Endothelial cell of umbilical vein (primary cell): ENCODE data around the gene BMP8A. TPM values are rescaled to one million over a fixed set of nuclear protein-coding genes. Genes with fewer than 3 reads are reported as not detected.

Source experiments
- BruUV-seq: library from RNA; stranded (reverse); fragments of 400-500 nt; replicated peaks from 2 replicates; lab custom pipeline; 2021; lab: Mats Ljungman, UMichigan
- CTCF ChIA-PET: fragments of 300-600, 350-600 bp; sonication (Branson Sonifier 250); formaldehyde crosslinking; loops from one replicate; lab custom pipeline; 2021; ENCODE audit warnings: antibody characterized with exemption, inconsistent platforms; lab: Charles Lee
- POLR2A ChIA-PET: fragments of 300-600, 350-600 bp; sonication (Branson Sonifier 250); formaldehyde crosslinking; loops from one replicate; lab custom pipeline; 2021; ENCODE audit warnings: antibody characterized with exemption, inconsistent platforms; lab: Charles Lee
- DNase-seq: peaks from one replicate; pipeline ENCODE4 v3.0.0-alpha.2; 2011; ENCODE audit warnings: low read depth, low spot score
- FAIRE-seq: peaks from 2 replicates; lab custom pipeline; 2011; peaks lifted over from hg19 to GRCh38; lab: Jason Lieb, UNC
- H2AFZ ChIP-seq: 2 replicates; pipeline ENCODE4 v1.6.0; 2012; ENCODE audit warnings: low read depth, low read length, control low read depth, inconsistent platforms
- H3K27ac ChIP-seq: 2 replicates; pipeline ENCODE4 v1.5.1; 2011; ENCODE audit warnings: low read depth, mild to moderate bottlenecking, control low read depth, low read length, moderate library complexity; ENCODE audit not compliant: insufficient read depth
- H3K27me3 ChIP-seq, 2 experiments: 2 replicates each; pipeline versions ENCODE4 v1.6.0 to v1.6.1; 2011; ENCODE audit warnings: low read length in 2 of 2, mixed read lengths in 1 of 2; ENCODE audit not compliant: control insufficient read depth in 2 of 2, insufficient read depth in 2 of 2
- H3K36me3 ChIP-seq, 2 experiments: 2 replicates in 1 of 2; 3 replicates in 1 of 2; pipeline ENCODE4 v1.5.1; 2011; ENCODE audit warnings: low read length in 2 of 2, mild to moderate bottlenecking in 1 of 2, moderate library complexity in 1 of 2; ENCODE audit not compliant: control insufficient read depth in 2 of 2, insufficient read depth in 2 of 2; ENCODE audit errors: extremely low read depth in 1 of 2
- H3K4me1 ChIP-seq: 3 replicates; pipeline ENCODE4 v1.5.1; 2011; ENCODE audit warnings: mild to moderate bottlenecking, low read length; ENCODE audit not compliant: control insufficient read depth, insufficient read depth; ENCODE audit errors: extremely low read depth
- H3K4me2 ChIP-seq: 2 replicates; pipeline ENCODE4 v1.6.1; 2011; ENCODE audit warnings: low read length, control low read depth, mixed read lengths; ENCODE audit not compliant: insufficient read depth
- H3K4me3 ChIP-seq, 3 experiments: fragments of 200-600 bp in 1 of 3; sonication (generic), shearing (Covaris generic) in 1 of 3; replicated peaks in 1 of 3; 2 replicates each; pipeline ENCODE4 v1.5.1; 2011 to 2016; ENCODE audit warnings: control low read depth in 3 of 3, low read length in 3 of 3, mild to moderate bottlenecking in 2 of 3, inconsistent platforms in 1 of 3, low read depth in 1 of 3, moderate library complexity in 1 of 3; ENCODE audit not compliant: insufficient read depth in 1 of 3
- H3K79me2 ChIP-seq: 2 replicates; pipeline ENCODE4 v1.6.0; 2012; ENCODE audit warnings: low read length, inconsistent platforms; ENCODE audit not compliant: control insufficient read depth, insufficient read depth
- H3K9ac ChIP-seq: replicated peaks from 2 replicates; pipeline ENCODE3; 2011; ENCODE audit warnings: low read length, control low read depth; ENCODE audit not compliant: insufficient read depth; ENCODE audit errors: extremely low read depth
- H3K9me1 ChIP-seq: replicated peaks from 3 replicates; pipeline ENCODE4 v1.6.0; 2011; ENCODE audit warnings: mild to moderate bottlenecking, low read length; ENCODE audit not compliant: control insufficient read depth, insufficient read depth; ENCODE audit errors: extremely low read depth
- H3K9me3 ChIP-seq: replicated peaks from 2 replicates; pipeline ENCODE4 v1.5.1; 2012; ENCODE audit warnings: low read length, inconsistent platforms; ENCODE audit not compliant: control insufficient read depth, insufficient read depth
- H4K20me1 ChIP-seq: replicated peaks from 2 replicates; pipeline ENCODE3; 2011; ENCODE audit warnings: mild to moderate bottlenecking, low read length; ENCODE audit not compliant: control insufficient read depth, insufficient read depth; ENCODE audit errors: extremely low read depth
- CTCF ChIP-seq, 2 donors: IDR thresholded peaks; 1 replicate in 1 of 2; 2 replicates in 1 of 2; pipeline ENCODE4 v1.5.1; 2011; ENCODE audit warnings: low read length in 2 of 2, mild to moderate bottlenecking in 2 of 2, moderate library complexity in 2 of 2, control low read depth in 1 of 2, inconsistent platforms in 1 of 2, low read depth in 1 of 2; ENCODE audit not compliant: insufficient read depth in 1 of 2; ENCODE audit errors: extremely low read depth in 1 of 2
- EZH2 ChIP-seq: IDR thresholded peaks from 2 replicates; pipeline ENCODE4 v1.6.1; 2012; ENCODE audit warnings: borderline replicate concordance, low read depth, mild to moderate bottlenecking, moderate library complexity, low read length, inconsistent platforms; ENCODE audit not compliant: severe bottlenecking
- FOS ChIP-seq: IDR thresholded peaks from 2 replicates; pipeline ENCODE4 v1.6.1; 2011; ENCODE audit warnings: mild to moderate bottlenecking, low read length, moderate library complexity, borderline replicate concordance; ENCODE audit not compliant: insufficient read depth
- GATA2 ChIP-seq: IDR thresholded peaks from 2 replicates; pipeline ENCODE4 v1.7.0; 2011; ENCODE audit warnings: low read depth, mild to moderate bottlenecking, moderate library complexity, mixed read lengths, low read length; ENCODE audit not compliant: insufficient read length, insufficient read depth
- JUN ChIP-seq: IDR thresholded peaks from 2 replicates; pipeline ENCODE4 v1.6.1; 2011; ENCODE audit warnings: borderline replicate concordance, low read depth; ENCODE audit not compliant: insufficient read length, insufficient read depth
- MYC ChIP-seq: IDR thresholded peaks from one replicate; pipeline ENCODE4 v1.6.1; 2011; ENCODE audit warnings: mild to moderate bottlenecking, low read depth, low read length
- POLR2A ChIP-seq: IDR thresholded peaks from 2 replicates; pipeline ENCODE4 v1.6.1; 2012; ENCODE audit warnings: low read depth, mild to moderate bottlenecking, control low read depth, low read length
- POLR2AphosphoS5 ChIP-seq: IDR thresholded peaks from 2 replicates; pipeline ENCODE4 v1.6.1; 2012; ENCODE audit warnings: low read depth, mild to moderate bottlenecking, control low read depth, low read length, moderate library complexity; ENCODE audit not compliant: insufficient read depth
- dilution Hi-C: fragments of 300-500 bp; cut with MboI; formaldehyde crosslinking; loops from one replicate; pipeline ENCODE4 v1.15.0; 2019; ENCODE audit warnings: low sequenced_read_pairs; ENCODE audit not compliant: extremely low pct_ligation_motif_present
- intact Hi-C: fragments of 100-400 bp; cut with micrococcal nuclease; formaldehyde crosslinking; loops from one replicate; pipeline ENCODE4 v1.10.0; 2022
- polyA plus RNA-seq, 4 experiments: library from polyadenylated mRNA; depleted of rRNA in 3 of 4; stranded (reverse) in 3 of 4; unstranded in 1 of 4; fragments of >200 nt; gene quantifications; 2 replicates each; pipeline versions ENCODE4 v1.2.1 to v1.2.3, GENCODE V29; 2011 to 2012; ENCODE audit warnings: missing spikeins in 1 of 4
- total RNA-seq: library from RNA; stranded (reverse); gene quantifications from 2 replicates; pipeline ENCODE4 v1.2.3, GENCODE V29; 2021
- TF ChIP-seq, protein P1 (sequence below): IDR thresholded peaks from 2 replicates; pipeline ENCODE4 v1.6.1; 2011; ENCODE audit not compliant: insufficient read depth, insufficient read length

BMP8A gene
- total and polyA plus RNA-seq, 2 donors (not counting 3 experiments of a cell fraction or from before 2014, with no cell fraction given) = 0.25 to 0.44 TPM

DNA sequence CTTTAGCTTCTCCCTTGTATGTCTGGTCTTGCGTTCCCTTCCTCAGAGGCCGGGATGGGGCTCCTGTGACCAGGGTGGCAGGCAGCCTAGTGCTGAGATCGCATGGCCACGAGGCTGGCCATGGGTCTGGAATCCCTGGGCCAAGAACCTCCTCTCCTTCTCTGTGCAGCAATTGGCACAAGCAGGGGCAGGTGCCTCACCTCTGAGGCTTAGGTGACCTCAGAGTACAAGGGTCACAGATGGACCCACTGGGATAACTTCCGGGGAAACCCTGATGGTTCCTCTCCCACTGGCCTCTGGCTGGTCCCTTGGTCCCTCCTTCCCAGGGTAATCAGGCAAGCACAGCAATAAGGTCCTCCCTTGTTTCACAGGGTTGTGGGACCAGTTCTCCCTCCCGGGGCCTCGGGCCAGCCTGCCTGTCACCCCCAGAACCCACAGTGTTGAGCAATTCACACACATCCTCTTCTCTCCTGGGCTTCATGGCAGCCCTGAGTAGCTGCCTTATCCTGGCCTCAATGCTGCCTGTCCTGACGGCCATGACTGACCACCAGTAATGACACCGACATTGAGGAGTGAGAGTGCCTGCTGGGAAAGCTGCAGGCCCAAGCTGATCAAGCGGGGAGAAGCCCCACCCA, 38.6 kb downstream of the BMP8A start:
- no peak for FAIRE-seq
- H3K4me3 ChIP-seq = no peak overlapping the region
- no peak overlapping the region for H3K4me2 ChIP-seq
- dilution Hi-C loops (no loop called here), intact Hi-C loops (no loop called here)
- no peaks in the 10 kb centered on the region for H4K20me1 ChIP-seq
- no TSS peak for BruUV-seq
- H2AFZ ChIP-seq = no peak overlapping the region
- no peak for DNase-seq
- H3K9me3 ChIP-seq = no peaks in the 10 kb centered on the region
- no peaks in the 10 kb centered on the region for H3K79me2 ChIP-seq
- POLR2A ChIA-PET = no interaction called here
- no peak overlapping the region for H3K9ac ChIP-seq
- no peak overlapping the region for H3K27ac ChIP-seq
- H3K9me1 ChIP-seq = no peaks in the 10 kb centered on the region
- CTCF ChIA-PET = interaction anchor here (0.6 to 1.4 kb wide), 2 partner anchors 9 to 431 kb away, joined by 3 to 8 read pairs; no protein-coding TSS in a partner anchor
- no peaks in the 10 kb centered on the region for H3K27me3 ChIP-seq
- no peak for TF ChIP-seq POLR2A
- TF ChIP-seq FOS = no peak
- TF ChIP-seq CTCF (IDR thresholded peaks at IDR 0.05; ENCODE audit: extremely low read depth in 1 of 2, insufficient read depth in 1 of 2, low read depth in 1 of 2, low read length in 2 of 2) = no peak
- TF ChIP-seq EZH2 = no peak
- no peak for TF ChIP-seq MYC
- no peak for TF ChIP-seq POLR2AphosphoS5
- TF ChIP-seq, protein P1, sequence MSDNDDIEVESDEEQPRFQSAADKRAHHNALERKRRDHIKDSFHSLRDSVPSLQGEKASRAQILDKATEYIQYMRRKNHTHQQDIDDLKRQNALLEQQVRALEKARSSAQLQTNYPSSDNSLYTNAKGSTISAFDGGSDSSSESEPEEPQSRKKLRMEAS = no peak
- TF ChIP-seq JUN = no peak
- TF ChIP-seq GATA2 = no peak
- H3K4me1 ChIP-seq = no peaks in the 10 kb centered on the region
- peaks cover 0 to 3% of the 10 kb centered on the region in 2 experiments for H3K36me3 ChIP-seq
